ENCODE measurements around the gene IQGAP2. TPM values are rescaled to one million over a fixed set of nuclear protein-coding genes. Genes with fewer than 3 reads are reported as not detected.

IQGAP2 gene
- total and polyA plus RNA-seq, 2 donors (not counting 1 experiment from before 2014, with no cell fraction given) = 8.1 to 15.0 TPM

DNA sequence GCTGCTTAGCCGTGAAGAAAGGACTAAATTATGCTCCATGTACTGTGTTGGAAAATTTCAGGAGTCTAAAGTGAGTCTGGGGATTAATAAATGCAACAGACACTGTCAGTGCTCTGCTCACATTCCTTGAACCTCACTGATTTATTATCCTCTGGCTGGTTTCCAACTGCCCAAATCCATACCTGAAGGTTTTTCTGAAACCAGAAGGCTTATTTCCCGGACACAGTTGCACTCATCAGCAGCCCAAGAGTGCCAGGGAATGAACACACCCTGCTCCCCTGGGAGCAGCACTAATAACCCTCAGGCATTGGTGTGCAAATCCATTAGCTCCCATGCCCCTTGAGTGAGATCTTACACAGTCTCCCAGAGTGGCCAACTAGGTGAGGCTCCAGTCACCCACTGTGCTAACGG is 351.6 kb downstream of the IQGAP2 start:
- Histone ChIP-seq H3K9ac (ENCODE audit: low read length) (no peak overlapping the region), H3K27me3 (replicated peaks in 1 of 4; ENCODE audit: control extremely low read depth in 1 of 4, control insufficient read depth in 3 of 4, insufficient read depth in 4 of 4, low read length in 3 of 4) (no peaks in the 10 kb centered on the region), H3K4me3 (ENCODE audit: control extremely low read depth in 1 of 5, extremely low read depth in 1 of 5, insufficient read depth in 1 of 5, low read depth in 2 of 5, low read length in 4 of 5) (no peak overlapping the region), H3K79me2 (ENCODE audit: control insufficient read depth, insufficient read depth, low read length) (no peaks in the 10 kb centered on the region), H3K9me3 (ENCODE audit: control extremely low read depth in 1 of 3, control insufficient read depth in 2 of 3, insufficient read depth in 1 of 3, low read length in 2 of 3) (no peaks in the 10 kb centered on the region), H3K4me2 (replicated peaks; ENCODE audit: low read depth, low read length, poor library complexity, severe bottlenecking) (no peak overlapping the region), H2AFZ (ENCODE audit: insufficient read depth, low read depth, low read length, poor library complexity, severe bottlenecking) (no peak overlapping the region), H4K20me1 (ENCODE audit: control insufficient read depth, insufficient read depth, low read length, poor library complexity, severe bottlenecking) (no peaks in the 10 kb centered on the region), H3K27ac (ENCODE audit: low read length in 2 of 2) (no peak overlapping the region), H3K36me3 (replicated peaks in 1 of 2; ENCODE audit: control extremely low read depth in 1 of 2, control insufficient read depth in 1 of 2, extremely low read depth in 1 of 2, insufficient read depth in 2 of 2, low read length in 1 of 2) (no peaks in the 10 kb centered on the region), H3K4me1 (ENCODE audit: control insufficient read depth in 2 of 2, insufficient read depth in 2 of 2, low read length in 2 of 2) (no peaks in the 10 kb centered on the region)
- Mint-ChIP-seq H3K4me1 (no peaks in the 10 kb centered on the region), H3K9me3 (ENCODE audit: insufficient read depth) (no peaks in the 10 kb centered on the region), H3K27me3 (peaks cover 21% of the 10 kb centered on the region), H3K27ac (no peak overlapping the region), H3K4me3 (no peak overlapping the region)
- TF ChIP-seq, protein P1, sequence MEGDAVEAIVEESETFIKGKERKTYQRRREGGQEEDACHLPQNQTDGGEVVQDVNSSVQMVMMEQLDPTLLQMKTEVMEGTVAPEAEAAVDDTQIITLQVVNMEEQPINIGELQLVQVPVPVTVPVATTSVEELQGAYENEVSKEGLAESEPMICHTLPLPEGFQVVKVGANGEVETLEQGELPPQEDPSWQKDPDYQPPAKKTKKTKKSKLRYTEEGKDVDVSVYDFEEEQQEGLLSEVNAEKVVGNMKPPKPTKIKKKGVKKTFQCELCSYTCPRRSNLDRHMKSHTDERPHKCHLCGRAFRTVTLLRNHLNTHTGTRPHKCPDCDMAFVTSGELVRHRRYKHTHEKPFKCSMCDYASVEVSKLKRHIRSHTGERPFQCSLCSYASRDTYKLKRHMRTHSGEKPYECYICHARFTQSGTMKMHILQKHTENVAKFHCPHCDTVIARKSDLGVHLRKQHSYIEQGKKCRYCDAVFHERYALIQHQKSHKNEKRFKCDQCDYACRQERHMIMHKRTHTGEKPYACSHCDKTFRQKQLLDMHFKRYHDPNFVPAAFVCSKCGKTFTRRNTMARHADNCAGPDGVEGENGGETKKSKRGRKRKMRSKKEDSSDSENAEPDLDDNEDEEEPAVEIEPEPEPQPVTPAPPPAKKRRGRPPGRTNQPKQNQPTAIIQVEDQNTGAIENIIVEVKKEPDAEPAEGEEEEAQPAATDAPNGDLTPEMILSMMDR (IDR thresholded peaks at IDR 0.05) = no peak
- TF ChIP-seq EZH2 (IDR thresholded peaks at IDR 0.05; ENCODE audit: borderline replicate concordance, insufficient read depth, low read depth, low read length, poor library complexity, severe bottlenecking) = no peak
- intact Hi-C loops (cut with micrococcal nuclease) = no loop called here
- ChIA-PET POLR2A (no interaction called here), CTCF (interaction anchor here (0.6 to 1.0 kb wide), 2 partner anchors 19 to 242 kb away, joined by 3 read pairs; no protein-coding TSS in a partner anchor)
- no peak for ATAC-seq (ENCODE audit: low read depth)
- DNase-seq = no peak
- WGBS (ENCODE audit: insufficient coverage) = 97% methylated on average over 2 of the region's 3 CpGs

DNA sequence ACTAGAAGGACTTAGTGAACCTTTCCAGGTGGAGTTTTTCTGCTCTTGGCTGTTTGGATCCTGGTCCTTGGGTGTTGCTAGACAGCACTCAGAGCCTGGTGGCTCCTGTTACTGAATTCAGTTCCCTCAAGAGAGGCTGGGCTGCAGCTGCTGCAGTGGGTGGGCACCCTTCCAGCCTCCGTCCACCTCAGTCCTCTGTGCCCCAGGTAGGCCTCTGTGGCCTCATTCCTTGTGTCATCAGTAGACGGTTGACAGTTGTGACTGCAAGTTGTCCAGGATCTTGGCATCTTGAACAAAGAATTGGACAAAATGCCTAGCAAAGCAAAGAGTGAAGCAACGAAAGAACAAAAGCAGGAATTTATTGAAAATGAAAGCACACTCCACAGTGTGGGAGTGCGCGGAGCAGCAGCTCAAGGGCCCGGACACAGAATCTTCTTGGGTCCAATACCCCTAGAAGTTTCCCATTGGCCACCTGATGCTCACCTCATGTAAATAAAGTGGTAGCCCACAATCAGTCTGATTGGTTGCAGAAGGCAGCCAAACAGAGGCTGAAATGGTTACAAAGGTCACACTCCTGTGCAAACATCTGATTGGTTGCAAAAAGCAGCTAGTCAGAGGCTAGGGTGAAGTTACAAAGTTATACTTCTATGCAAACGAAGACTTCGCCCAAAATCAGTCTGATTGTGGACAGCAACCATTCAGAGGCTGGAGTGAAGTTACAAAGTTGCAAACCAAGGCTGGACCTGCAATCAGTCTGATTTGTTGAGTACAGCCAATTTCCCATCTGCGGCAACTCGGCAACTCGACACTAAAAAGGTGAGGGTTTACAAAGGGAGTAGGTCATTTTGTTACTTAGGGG is 352.9 kb downstream of the IQGAP2 start:
- intact Hi-C loops (cut with micrococcal nuclease) = no loop called here
- Histone ChIP-seq H3K4me2 (replicated peaks; ENCODE audit: low read depth, low read length, poor library complexity, severe bottlenecking) (no peak overlapping the region), H4K20me1 (ENCODE audit: control insufficient read depth, insufficient read depth, low read length, poor library complexity, severe bottlenecking) (no peaks in the 10 kb centered on the region), H3K36me3 (replicated peaks in 1 of 2; ENCODE audit: control extremely low read depth in 1 of 2, control insufficient read depth in 1 of 2, extremely low read depth in 1 of 2, insufficient read depth in 2 of 2, low read length in 1 of 2) (no peaks in the 10 kb centered on the region), H3K27me3 (replicated peaks in 1 of 4; ENCODE audit: control extremely low read depth in 1 of 4, control insufficient read depth in 3 of 4, insufficient read depth in 4 of 4, low read length in 3 of 4) (no peaks in the 10 kb centered on the region), H3K27ac (ENCODE audit: low read length in 2 of 2) (no peak overlapping the region), H3K79me2 (ENCODE audit: control insufficient read depth, insufficient read depth, low read length) (no peaks in the 10 kb centered on the region), H3K9me3 (ENCODE audit: control extremely low read depth in 1 of 3, control insufficient read depth in 2 of 3, insufficient read depth in 1 of 3, low read length in 2 of 3) (no peaks in the 10 kb centered on the region), H2AFZ (ENCODE audit: insufficient read depth, low read depth, low read length, poor library complexity, severe bottlenecking) (no peak overlapping the region), H3K4me1 (ENCODE audit: control insufficient read depth in 2 of 2, insufficient read depth in 2 of 2, low read length in 2 of 2) (no peaks in the 10 kb centered on the region), H3K9ac (ENCODE audit: low read length) (no peak overlapping the region), H3K4me3 (ENCODE audit: control extremely low read depth in 1 of 5, extremely low read depth in 1 of 5, insufficient read depth in 1 of 5, low read depth in 2 of 5, low read length in 4 of 5) (no peak overlapping the region)
- WGBS (ENCODE audit: insufficient coverage) = 86% methylated on average over 8 of the region's 11 CpGs
- POLR2A ChIA-PET = no interaction called here
- no peak overlapping the region for H3K4me3 Mint-ChIP-seq
- CTCF ChIA-PET = no interaction called here
- DNase-seq (no peak), ATAC-seq (ENCODE audit: low read depth) (no peak)
- peaks cover 15% of the 10 kb centered on the region for H3K27me3 Mint-ChIP-seq
- H3K27ac Mint-ChIP-seq = no peak overlapping the region
- H3K4me1 Mint-ChIP-seq = no peaks in the 10 kb centered on the region
- no peak for TF ChIP-seq EZH2 (IDR thresholded peaks at IDR 0.05; ENCODE audit: borderline replicate concordance, insufficient read depth, low read depth, low read length, poor library complexity, severe bottlenecking)
- TF ChIP-seq, protein P1 (IDR thresholded peaks at IDR 0.05) = no peak
- no peaks in the 10 kb centered on the region for H3K9me3 Mint-ChIP-seq (ENCODE audit: insufficient read depth)
